Right kidney (tissue), 1 donor: ENCODE data around the gene MIP.
"Not testable (repeated sequence)": the region's sequence is repeated elsewhere in the genome, so short reads cannot be mapped to it uniquely, and the experiment has no call there.

Experiments used
- DNase-seq: peaks from one replicate; pipeline ENCODE4 v3.0.0-alpha.2; 2016

MIP gene

GRCh38 chr12:56468216-56469006, 14.0 kb upstream of the MIP start, which contains the start of gene SPRYD4:
TSS of gene SPRYD4 (plus strand) at chr12:56468578. CDS start at chr12:56468592, 14 bp downstream.
- peak; percentile 89 for DNase-seq

- DNase-seq: no peak
Measured at GRCh38 chr12:56462565-56462964, 8.1 kb upstream of the MIP start.

- DNase-seq: no peak
Measured at GRCh38 chr12:56461235-56462159, 7.0 kb upstream of the MIP start.

DNA sequence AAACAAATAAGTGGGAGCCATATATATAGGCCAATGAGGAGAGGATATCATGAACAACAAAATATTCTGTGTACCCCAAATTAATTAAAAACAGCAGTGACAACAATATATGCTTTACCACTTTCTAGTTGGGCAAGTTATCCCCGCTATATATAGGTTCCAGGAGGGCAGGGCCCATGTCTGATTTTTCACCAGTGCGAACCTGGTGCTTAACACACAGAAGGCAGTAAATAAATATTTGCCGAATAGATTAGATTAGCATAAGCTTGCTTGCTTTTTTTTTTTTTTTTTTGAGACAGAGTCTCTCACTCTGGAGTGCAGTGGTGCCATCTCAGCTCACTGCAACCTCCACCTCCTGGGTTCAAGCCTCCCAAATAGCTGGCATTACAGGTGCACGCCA, 3.4 kb upstream of the MIP start:
- no peak for DNase-seq

DNA sequence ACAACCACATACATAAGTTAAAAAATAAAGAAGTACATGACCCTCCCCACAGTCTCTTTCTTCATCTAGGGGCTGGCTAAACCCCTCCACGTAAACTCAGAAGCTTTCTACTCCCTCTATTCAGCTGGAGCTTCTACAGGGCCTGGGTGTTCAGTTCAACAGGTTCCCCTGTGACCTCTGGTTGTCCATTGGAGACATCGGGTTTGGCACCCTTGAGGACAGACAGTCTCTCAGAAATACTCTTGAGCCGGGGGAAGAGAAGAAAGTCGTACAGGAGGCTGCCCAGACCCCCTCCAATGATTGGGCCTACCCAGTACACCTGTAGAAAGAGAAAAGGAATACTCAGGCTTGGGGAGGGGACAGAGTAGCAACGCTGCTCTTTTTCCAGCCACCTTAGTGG, 3.3 kb downstream of the MIP start:
- no peak for DNase-seq

DNA sequence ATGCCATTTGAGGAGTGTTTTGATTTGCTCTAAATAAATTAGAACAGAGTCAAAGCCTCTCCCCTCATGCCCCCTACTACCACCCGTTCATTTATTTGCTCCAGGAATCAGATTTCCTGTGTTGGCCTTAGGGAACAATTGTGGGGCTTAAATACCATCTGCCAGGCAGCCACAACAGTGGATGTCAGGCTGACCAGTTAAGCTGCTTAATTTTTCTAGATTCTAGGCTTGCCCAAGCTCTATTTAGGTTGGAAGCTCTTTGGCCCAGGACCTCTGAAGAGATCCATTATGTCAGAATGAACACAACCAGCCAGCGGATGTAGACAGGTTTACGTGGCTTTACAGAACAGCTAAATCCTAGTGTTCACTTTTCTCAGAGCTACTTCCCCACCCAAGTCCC, 4.2 kb downstream of the MIP start:
- DNase-seq: no peak

- no peak for DNase-seq
Measured at GRCh38 chr12:56449622-56449984, 4.9 kb downstream of the MIP start.

GRCh38 chr12:56448860-56449621, 5.4 kb downstream of the MIP start, which contains the start of gene TIMELESS:
TSS of gene TIMELESS (minus strand) at chr12:56449426. CDS start at chr12:56434170, 15,256 bp downstream.
- DNase-seq: peak; percentile 100

DNA sequence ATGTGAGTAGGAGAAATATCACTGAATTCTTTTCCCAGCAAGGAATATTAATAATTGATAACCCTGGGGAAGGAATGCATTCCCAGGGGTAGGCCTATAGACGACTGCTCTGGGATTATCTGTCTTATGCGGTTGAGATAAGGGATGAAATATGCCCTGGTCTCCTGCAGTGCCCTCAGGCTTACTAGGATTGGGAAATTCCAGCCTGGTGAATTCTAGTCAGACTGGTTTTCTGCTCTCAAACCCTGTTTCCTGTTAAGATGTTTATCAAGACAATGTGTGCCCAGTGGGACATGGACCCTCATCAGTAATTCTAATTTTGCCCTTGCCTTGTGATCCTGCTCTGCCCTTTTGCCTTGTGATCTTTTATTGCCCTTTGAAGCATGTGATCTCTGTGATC, 11.2 kb downstream of the MIP start:
- not testable (repeated sequence) for DNase-seq

DNA sequence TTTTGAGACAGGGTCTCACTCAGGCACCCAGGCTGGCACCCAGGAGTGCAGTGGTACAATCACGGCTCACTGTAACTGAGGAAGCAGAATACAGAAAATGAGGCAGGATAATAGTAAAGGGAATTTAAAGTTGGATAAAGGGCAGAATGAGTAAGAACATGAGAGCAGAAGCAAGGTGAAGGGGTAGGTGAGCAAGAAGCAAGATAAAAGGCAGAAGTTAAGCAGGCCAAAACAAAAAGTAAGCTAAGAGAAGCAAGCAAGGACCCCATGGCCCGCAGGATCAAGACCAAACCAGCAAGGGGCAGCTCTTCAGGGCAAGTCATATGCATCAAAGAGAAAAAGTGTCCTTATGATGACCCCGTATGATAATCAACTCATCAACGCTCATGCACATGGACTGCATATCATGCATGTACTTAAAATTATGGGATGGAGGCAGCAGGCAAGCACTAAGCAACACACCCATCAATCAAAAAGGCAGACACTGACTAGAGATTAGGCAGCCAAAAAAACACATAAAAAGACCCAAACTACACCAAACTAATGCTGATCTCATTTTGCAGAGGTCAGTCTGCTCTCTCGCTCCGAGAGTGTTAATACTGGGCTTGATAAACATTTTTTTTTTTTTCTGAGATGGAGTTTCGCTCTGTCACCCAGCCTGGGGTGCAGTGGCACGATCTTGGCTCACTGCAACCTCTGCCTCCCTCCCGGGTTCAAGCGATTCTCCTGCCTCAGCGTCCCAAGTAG, 16.9 kb downstream of the MIP start:
- DNase-seq: no peak

DNA sequence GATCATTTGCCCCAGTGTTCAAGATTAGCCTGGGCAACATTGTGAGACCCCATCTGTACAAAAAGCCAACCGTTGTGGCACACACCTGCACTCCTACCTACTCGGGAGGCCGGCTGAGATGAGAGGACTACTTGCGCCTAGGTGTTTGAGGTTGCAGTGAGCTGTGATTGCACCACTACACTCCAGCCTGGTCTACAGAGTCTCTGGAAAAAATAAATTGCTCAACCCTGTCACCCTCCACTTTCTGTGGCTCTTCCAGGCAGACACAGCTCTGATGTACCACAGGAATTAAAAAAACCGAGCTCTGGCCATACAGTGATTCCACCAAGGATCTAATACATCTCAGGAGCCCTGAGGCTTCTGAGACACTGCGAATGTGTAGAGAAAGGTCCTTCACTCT, 19.6 kb downstream of the MIP start:
- no peak for DNase-seq

DNA sequence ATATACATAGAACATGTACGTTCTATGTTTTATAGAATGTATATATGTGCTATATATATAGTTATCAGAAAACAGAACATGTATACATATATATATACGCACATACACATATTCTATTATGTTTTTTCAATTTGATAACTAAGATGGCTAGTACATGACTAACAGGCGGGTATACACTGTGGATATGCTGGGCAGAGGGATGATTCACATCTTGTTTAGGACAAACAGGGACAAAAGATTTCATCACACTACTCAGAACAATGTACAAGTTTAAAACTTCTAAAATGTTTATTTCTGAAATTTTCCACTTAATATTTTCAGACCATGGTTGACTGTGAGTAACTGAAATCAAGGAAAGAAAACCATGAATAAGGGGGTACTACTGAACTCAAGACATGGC, 22.6 kb downstream of the MIP start:
- no peak for DNase-seq

DNA sequence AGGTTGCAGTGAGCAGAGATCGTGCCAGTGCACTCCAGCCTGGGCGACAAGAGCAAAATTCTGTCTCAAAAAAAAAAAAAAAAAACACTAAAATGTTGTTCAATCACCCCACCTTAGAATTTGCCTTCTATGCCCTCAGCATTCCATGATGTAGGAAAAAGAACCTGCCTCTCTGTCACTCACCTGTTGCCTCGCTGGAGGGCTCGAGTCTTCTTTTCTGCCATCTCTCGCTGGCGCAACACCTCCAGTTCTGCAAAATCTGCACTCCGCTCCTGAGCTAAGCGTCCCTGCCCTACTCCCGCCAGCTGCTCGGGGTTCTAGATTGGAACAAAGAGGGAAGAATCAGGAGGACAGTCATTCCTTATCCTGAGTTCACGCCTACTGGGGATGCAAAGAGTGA, 23.2 kb downstream of the MIP start:
- DNase-seq: no peak

- DNase-seq: no peak
Measured at GRCh38 chr12:56425940-56426438, 28.5 kb downstream of the MIP start.

- DNase-seq: no peak
Measured at GRCh38 chr12:56425193-56425592, 29.3 kb downstream of the MIP start.

- DNase-seq: no peak
Measured at GRCh38 chr12:56420411-56420810, 34.0 kb downstream of the MIP start.

GRCh38 chr12:56417739-56418138, 36.7 kb downstream of the MIP start:
- no peak for DNase-seq

- no peak for DNase-seq
Measured at GRCh38 chr12:56414401-56414800, 40.1 kb downstream of the MIP start.

DNA sequence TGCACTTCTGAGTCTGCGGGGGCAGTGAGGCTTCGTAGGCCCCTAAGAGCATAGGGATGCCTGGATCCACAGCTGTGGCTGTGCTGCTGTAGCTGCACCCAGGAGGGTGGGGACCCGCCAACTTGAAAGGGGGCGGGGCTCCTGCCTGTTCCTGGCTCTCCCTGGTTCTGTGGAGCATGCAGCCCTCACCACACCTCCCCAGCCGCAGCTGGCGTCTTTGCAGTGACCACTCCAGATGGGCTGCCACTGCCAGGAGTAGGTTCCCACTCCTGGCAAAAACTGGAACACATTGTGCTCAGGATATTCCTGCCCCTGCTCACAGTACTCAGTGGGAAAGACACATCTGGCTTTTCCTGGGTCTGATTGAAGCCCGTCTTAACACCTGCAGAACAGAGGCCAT, 41.1 kb downstream of the MIP start:
- DNase-seq: no peak

DNA sequence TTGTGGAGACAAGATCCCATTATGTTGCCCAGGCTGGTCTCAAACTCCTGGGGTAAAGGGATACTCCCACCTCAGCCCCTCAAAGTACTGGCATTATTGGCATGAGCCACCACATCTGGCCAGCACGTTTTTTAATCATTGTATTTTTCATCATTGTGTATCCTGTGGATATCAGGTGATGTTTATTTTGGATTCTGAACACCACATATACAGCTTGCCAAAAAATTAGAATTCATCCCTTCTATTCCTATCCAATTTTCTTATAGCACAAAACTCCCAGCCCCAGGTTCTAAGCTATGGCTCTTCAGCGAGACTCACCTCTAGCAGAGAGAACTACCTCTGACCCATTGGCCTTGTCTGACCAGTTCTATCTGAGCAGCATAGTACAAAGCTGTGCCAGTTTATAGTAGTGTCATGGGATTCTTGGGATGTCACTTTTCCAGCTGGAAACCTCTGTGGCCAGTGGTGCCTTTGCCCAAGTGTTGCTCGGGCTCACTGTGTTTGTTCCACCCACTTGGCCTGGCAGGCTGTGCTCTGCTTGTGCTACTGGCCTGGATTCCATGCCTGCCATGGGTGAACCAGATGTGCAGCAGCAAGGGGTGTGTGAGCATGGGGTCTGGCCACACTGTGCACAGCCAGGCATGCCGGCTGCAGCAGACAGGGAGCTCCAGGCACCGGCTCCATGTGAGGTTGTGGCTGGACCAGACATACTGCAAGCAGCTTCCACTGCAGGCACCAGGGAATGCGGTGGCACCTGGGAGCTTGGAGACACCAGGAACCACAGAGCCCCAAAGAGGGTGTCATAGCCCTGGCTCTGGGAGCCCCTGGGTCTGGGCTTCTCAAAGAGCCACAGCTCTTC, 42.4 kb downstream of the MIP start:
- no peak for DNase-seq

GRCh38 chr12:56410768-56411167, 43.7 kb downstream of the MIP start:
- DNase-seq: no peak
